ENCODE results near the gene PPP1R3G.

PPP1R3G gene

GRCh38 chr6:5121956-5122355, 36.8 kb downstream of the PPP1R3G start:
- DNase-seq: no peak

- no peak for DNase-seq
These were observed 37.5 kb downstream of the PPP1R3G start for GRCh38 chr6:5122504-5123112.

- no peak for DNase-seq
These were observed 38.4 kb downstream of the PPP1R3G start for GRCh38 chr6:5123296-5124143.

- no peak for DNase-seq
These were observed 39.4 kb downstream of the PPP1R3G start for GRCh38 chr6:5124526-5124925.

GRCh38 chr6:5125152-5126006, 40.2 kb downstream of the PPP1R3G start:
- DNase-seq: no peak

GRCh38 chr6:5126214-5126613, 41.1 kb downstream of the PPP1R3G start:
- no peak for DNase-seq

GRCh38 chr6:5127106-5127687, 42.1 kb downstream of the PPP1R3G start:
- DNase-seq: no peak

- DNase-seq: no peak
These were observed 43.2 kb downstream of the PPP1R3G start for GRCh38 chr6:5128351-5128750.

GRCh38 chr6:5130135-5130866, 45.2 kb downstream of the PPP1R3G start:
- DNase-seq: no peak

GRCh38 chr6:5132731-5133130, 47.6 kb downstream of the PPP1R3G start:
- DNase-seq: no peak

- no peak for DNase-seq
These were observed 48.8 kb downstream of the PPP1R3G start for GRCh38 chr6:5133943-5134342.

GRCh38 chr6:5135788-5136376, 50.7 kb downstream of the PPP1R3G start:
- DNase-seq: peak; percentile 20

- no peak for DNase-seq
These were observed 51.7 kb downstream of the PPP1R3G start for GRCh38 chr6:5136851-5137250.
